GM23248 (cell line): ENCODE measurements around the gene SEZ6. TPM values are rescaled to one million over a fixed set of nuclear protein-coding genes. Genes with fewer than 3 reads are reported as not detected.

Source experiments
- DNase-seq: peaks from one replicate; pipeline ENCODE4 v3.0.0-alpha.2; 2015
- H2AFZ ChIP-seq: fragments of 200-600 bp; sonication (generic); 2 replicates; pipeline ENCODE4 v1.6.1; 2016; ENCODE audit warnings: antibody characterized with exemption
- H3F3A ChIP-seq: fragments of 200-600 bp; sonication (generic); 2 replicates; pipeline ENCODE4 v1.6.1; 2016; ENCODE audit warnings: mild to moderate bottlenecking, antibody characterized with exemption, mixed run types; ENCODE audit not compliant: insufficient read depth
- H3K27ac ChIP-seq: fragments of 200-600 bp; sonication (generic); 2 replicates; pipeline ENCODE4 v1.5.1; 2016; ENCODE audit warnings: mild to moderate bottlenecking
- H3K27me3 ChIP-seq: fragments of 200-600 bp; sonication (generic); replicated peaks from 2 replicates; pipeline ENCODE4 v1.6.1; 2016; ENCODE audit warnings: mild to moderate bottlenecking; ENCODE audit not compliant: insufficient read depth
- H3K36me3 ChIP-seq: fragments of 200-600 bp; sonication (generic); 2 replicates; pipeline ENCODE4 v1.6.1; 2016; ENCODE audit warnings: low read depth, mild to moderate bottlenecking
- H3K4me1 ChIP-seq: fragments of 200-600 bp; sonication (generic); 2 replicates; pipeline ENCODE4 v1.6.1; 2016; ENCODE audit warnings: mild to moderate bottlenecking; ENCODE audit not compliant: insufficient read depth
- H3K4me2 ChIP-seq: fragments of 200-600 bp; sonication (generic); one replicate; pipeline ENCODE4 v1.6.1; 2016; ENCODE audit warnings: mild to moderate bottlenecking; ENCODE audit not compliant: unreplicated experiment
- H3K4me3 ChIP-seq: fragments of 200-600 bp; sonication (generic); 2 replicates; pipeline ENCODE4 v1.5.1; 2016; ENCODE audit warnings: mild to moderate bottlenecking
- H3K79me2 ChIP-seq: fragments of 200-600 bp; sonication (generic); 2 replicates; pipeline ENCODE4 v1.6.1; 2016; ENCODE audit warnings: mild to moderate bottlenecking; ENCODE audit not compliant: insufficient read depth
- H3K9ac ChIP-seq: fragments of 200-600 bp; sonication (generic); 2 replicates; pipeline ENCODE4 v1.6.1; 2016; ENCODE audit warnings: mild to moderate bottlenecking
- H3K9me2 ChIP-seq: fragments of 200-600 bp; sonication (generic); 2 replicates; pipeline ENCODE4 v1.6.1; 2016; ENCODE audit warnings: mixed run types, mild to moderate bottlenecking, moderate library complexity; ENCODE audit not compliant: insufficient read depth
- H3K9me3 ChIP-seq: fragments of 200-600 bp; sonication (generic); one replicate; pipeline ENCODE4 v1.6.1; 2017; ENCODE audit warnings: low read depth
- H4K20me1 ChIP-seq: fragments of 200-600 bp; sonication (generic); 2 replicates; pipeline ENCODE4 v1.6.0; 2016; ENCODE audit not compliant: insufficient read depth
- EZH2 ChIP-seq: fragments of 200-600 bp; sonication (generic); IDR thresholded peaks from 2 replicates; pipeline ENCODE4 v1.6.1; 2018; ENCODE audit warnings: antibody characterized with exemption, mild to moderate bottlenecking; ENCODE audit not compliant: insufficient read depth, poor library complexity, severe bottlenecking
- WGBS, 2 experiments: methylation state at CpG; one replicate each; pipeline ENCODE4 v1.1.6; 2015 to 2017; ENCODE audit warnings: low lambda C conversion rate in 2 of 2, low coverage in 1 of 2; ENCODE audit errors: missing lambda C conversion rate in 2 of 2; 5-methylcytosine and 5-hydroxymethylcytosine counted together
- in situ Hi-C: fragments of 300-500 bp; cut with MboI; formaldehyde crosslinking; loops from 2 replicates; pipeline ENCODE4 v1.15.0; 2020
- polyA plus RNA-seq: library from polyadenylated mRNA; unstranded; fragments of >200 nt; fragmentation: Nextera tagmentation; extraction: Ambion mirVana; gene quantifications from 2 replicates; pipeline ENCODE4 v1.2.1, GENCODE V29; 2016
- total RNA-seq: library from RNA; depleted of rRNA; stranded (reverse); fragments of >200 nt; shearing (Covaris generic); gene quantifications from 2 replicates; pipeline ENCODE4 v1.2.3, GENCODE V29; 2014; rRNA removed

SEZ6 gene
- total and polyA plus RNA-seq, 2 experiments from 2014 or later, result not detected

GRCh38 chr17:28906276-28906675 is 99.6 kb downstream of the SEZ6 start:
- H3K27ac ChIP-seq, result no peak overlapping the region
- no peaks in the 10 kb centered on the region for H3K9me3 ChIP-seq
- peaks cover 28% of the 10 kb centered on the region for H3K36me3 ChIP-seq
- H3K9me2 ChIP-seq, result no peaks in the 10 kb centered on the region
- H2AFZ ChIP-seq, result no peak overlapping the region
- no peak overlapping the region for H3K9ac ChIP-seq
- no peak for DNase-seq
- no peak overlapping the region for H3K4me3 ChIP-seq
- H3K27me3 ChIP-seq, result no peaks in the 10 kb centered on the region
- in situ Hi-C loops, result no loop called here
- peaks cover 43% of the 10 kb centered on the region for H3F3A ChIP-seq
- WGBS, 2 experiments, result 73 to 84% methylated on average over 8 to 9 of the region's 9 CpGs
- no peak overlapping the region for H3K4me2 ChIP-seq
- peaks cover 11% of the 10 kb centered on the region for H3K4me1 ChIP-seq
- 0 out of 2 replicates have a peak, but pooled peaks cover 2% of the 10 kb centered on the region for H3K79me2 ChIP-seq
- no peaks in the 10 kb centered on the region for H4K20me1 ChIP-seq
- TF ChIP-seq EZH2, result no peak

Other genes with a start within 250 kb of the SEZ6 start
- gene FAM222B, start 163.2 kb downstream of the SEZ6 start, total RNA-seq, result 7.6 and 12.9 TPM in 2 replicates
- 11.1 and 11.4 TPM in 2 replicates for gene FAM222B, start 163.2 kb downstream of the SEZ6 start, polyA plus RNA-seq
- gene ERAL1, start 151.0 kb downstream of the SEZ6 start, total RNA-seq, result 34.8 and 40.2 TPM in 2 replicates
- gene ERAL1, start 151.0 kb downstream of the SEZ6 start, polyA plus RNA-seq, result 58.1 and 60.0 TPM in 2 replicates
- 28.6 and 33.2 TPM in 2 replicates for gene FLOT2, start 108.3 kb downstream of the SEZ6 start, total RNA-seq
- 55.0 TPM in 2 replicates for gene FLOT2, start 108.3 kb downstream of the SEZ6 start, polyA plus RNA-seq
- 4.7 and 5.2 TPM in 2 replicates for gene DHRS13, start 103.0 kb downstream of the SEZ6 start, total RNA-seq
- 2.6 and 3.2 TPM in 2 replicates for gene DHRS13, start 103.0 kb downstream of the SEZ6 start, polyA plus RNA-seq
- gene PHF12, start 54.5 kb downstream of the SEZ6 start, total RNA-seq, result 27.7 and 46.9 TPM in 2 replicates
- gene PHF12, start 54.5 kb downstream of the SEZ6 start, polyA plus RNA-seq, result 5.9 and 6.1 TPM in 2 replicates
- not detected in 2 replicates for gene PIPOX, start 37.1 kb upstream of the SEZ6 start, total RNA-seq
- gene PIPOX, start 37.1 kb upstream of the SEZ6 start, polyA plus RNA-seq, result not detected in 2 replicates
- gene MYO18A, start 174.4 kb upstream of the SEZ6 start, total RNA-seq, result 30.5 and 33.9 TPM in 2 replicates
- 12.6 and 16.0 TPM in 2 replicates for gene MYO18A, start 174.4 kb upstream of the SEZ6 start, polyA plus RNA-seq
- gene CRYBA1, start 240.8 kb upstream of the SEZ6 start, total RNA-seq, result not detected in 2 replicates
- gene CRYBA1, start 240.8 kb upstream of the SEZ6 start, polyA plus RNA-seq, result not detected in 2 replicates